A673 (cell line): ENCODE data around the gene UTS2R. TPM values are rescaled to one million over a fixed set of nuclear protein-coding genes. Genes with fewer than 3 reads are reported as not detected.

Experiments
- BruUV-seq: library from RNA; stranded (reverse); fragments of 400-500 nt; replicated peaks from 2 replicates; lab custom pipeline; 2021; lab: Mats Ljungman, UMichigan
- CTCF ChIA-PET: fragments of 300-600 bp; sonication (Branson Sonifier 250); formaldehyde crosslinking; loops from one replicate; lab custom pipeline; 2022; ENCODE audit warnings: antibody characterized with exemption; lab: Charles Lee
- POLR2A ChIA-PET: fragments of 300-600 bp; sonication (Branson Sonifier 250); formaldehyde crosslinking; loops from one replicate; lab custom pipeline; 2022; ENCODE audit warnings: antibody characterized with exemption; ENCODE audit not compliant: low non-redundant PET; lab: Charles Lee
- DNase-seq: peaks from one replicate; pipeline ENCODE4 v3.0.0-alpha.2; 2015; ENCODE audit warnings: low spot score
- H3K27ac ChIP-seq: fragments of 200-600 bp; sonication (generic); 2 replicates; pipeline ENCODE4 v1.5.1; 2016; ENCODE audit warnings: mixed run types, low read depth, mild to moderate bottlenecking, mixed read lengths, antibody characterized with exemption, low read length; ENCODE audit not compliant: poor library complexity, severe bottlenecking
- H3K27me3 ChIP-seq: fragments of 200-600 bp; sonication (generic); replicated peaks from 2 replicates; pipeline ENCODE4 v1.6.1; 2017; ENCODE audit warnings: mixed run types, low read depth, mild to moderate bottlenecking, mixed read lengths, antibody characterized with exemption, low read length; ENCODE audit not compliant: insufficient read depth, poor library complexity
- H3K36me3 ChIP-seq: fragments of 200-600 bp; sonication (generic); 2 replicates; pipeline ENCODE4 v1.6.1; 2016; ENCODE audit warnings: mixed run types, mild to moderate bottlenecking, mixed read lengths, antibody characterized with exemption, low read length; ENCODE audit not compliant: insufficient read depth, poor library complexity, severe bottlenecking
- H3K4me1 ChIP-seq: fragments of 200-600 bp; sonication (generic); 2 replicates; pipeline ENCODE4 v1.6.1; 2017; ENCODE audit warnings: mixed run types, mild to moderate bottlenecking, mixed read lengths, antibody characterized with exemption, low read length; ENCODE audit not compliant: insufficient read depth, poor library complexity, severe bottlenecking
- H3K4me3 ChIP-seq: fragments of 200-600 bp; sonication (generic); 2 replicates; pipeline ENCODE4 v1.5.1; 2016; ENCODE audit warnings: low read depth, mixed run types, mild to moderate bottlenecking, mixed read lengths, low read length; ENCODE audit not compliant: poor library complexity, severe bottlenecking
- H3K9me3 ChIP-seq: fragments of 200-600 bp; sonication (generic); 2 replicates; pipeline ENCODE4 v1.6.1; 2016; ENCODE audit warnings: mixed run types, low read depth, mild to moderate bottlenecking, mixed read lengths, antibody characterized with exemption, low read length; ENCODE audit not compliant: poor library complexity, severe bottlenecking
- CTCF ChIP-seq: fragments of 300-800, 200-600 bp; sonication (generic); conservative IDR thresholded peaks from 2 replicates; pipeline ENCODE4 v1.5.1; 2017; ENCODE audit warnings: low read depth, mild to moderate bottlenecking, antibody characterized with exemption, low read length, moderate library complexity, mixed read lengths
- EZH2 ChIP-seq: fragments of 200-600 bp; sonication (generic); IDR thresholded peaks from 2 replicates; pipeline ENCODE4 v1.6.1; 2017; ENCODE audit warnings: borderline replicate concordance, low read depth, mild to moderate bottlenecking, mixed read lengths, antibody characterized with exemption, low read length; ENCODE audit not compliant: poor library complexity, severe bottlenecking
- intact Hi-C: fragments of 100-400 bp; cut with micrococcal nuclease; formaldehyde crosslinking; loops from one replicate; pipeline ENCODE4 v1.10.0; 2022; ENCODE audit not compliant: unreplicated experiment
- total RNA-seq: library from RNA; stranded (reverse); gene quantifications from 2 replicates; pipeline ENCODE4 v1.2.3, GENCODE V29; 2021

The UTS2R gene
- total RNA-seq, 1 experiment from 2014 or later = 0.58 TPM

DNA sequence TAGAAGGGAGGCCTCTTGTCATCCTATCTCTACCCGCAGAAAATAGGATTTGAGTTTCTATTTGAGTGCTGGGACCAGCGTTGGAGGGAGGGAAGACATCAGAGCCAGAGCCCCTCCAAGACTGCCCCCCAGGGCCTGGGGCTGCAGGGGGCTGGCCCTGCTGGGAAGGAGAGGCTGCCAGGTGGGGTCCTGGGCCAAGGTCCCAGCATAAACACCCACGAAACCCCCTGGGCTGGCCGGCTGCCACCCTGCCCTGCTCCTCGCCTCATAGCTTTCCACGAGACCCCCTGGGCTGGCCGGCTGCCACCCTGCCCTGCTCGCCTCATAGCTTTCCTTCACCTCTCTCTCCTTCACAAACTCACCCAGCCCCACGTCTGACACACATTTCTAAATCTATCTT, 23.1 kb upstream of the UTS2R start:
- Histone ChIP-seq H3K36me3 (no peaks in the 10 kb centered on the region), H3K9me3 (no peaks in the 10 kb centered on the region), H3K27me3 (no peaks in the 10 kb centered on the region), H3K27ac (no peak overlapping the region), H3K4me1 (peaks cover 17% of the 10 kb centered on the region), H3K4me3 (no peak overlapping the region)
- TF ChIP-seq CTCF = no peak
- no peak for TF ChIP-seq EZH2
- no TSS peak for BruUV-seq
- POLR2A ChIA-PET = no interaction called here
- no peak for DNase-seq
- intact Hi-C loops = no loop called here
- CTCF ChIA-PET = no interaction called here

DNA sequence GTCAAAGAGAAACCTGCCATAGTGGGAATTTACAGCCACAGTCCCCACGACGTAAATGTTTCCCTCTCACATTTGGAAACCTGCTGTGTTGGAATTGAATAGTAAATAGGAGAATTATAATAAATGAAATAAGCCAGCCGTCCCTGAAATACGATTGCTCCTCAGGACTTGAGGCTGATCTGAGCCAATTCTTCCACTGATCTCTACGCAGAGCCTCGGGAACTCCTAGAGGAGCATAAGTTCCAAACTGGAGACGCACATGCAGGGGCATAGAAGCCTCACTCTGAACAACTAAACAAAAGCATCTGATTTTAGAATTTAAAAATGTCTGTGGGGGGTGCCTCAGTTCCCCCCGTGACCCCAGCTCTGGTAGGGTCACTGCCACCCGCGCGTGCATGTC, 22.7 kb upstream of the UTS2R start:
- no peaks in the 10 kb centered on the region for H3K9me3 ChIP-seq
- DNase-seq = no peak
- ChIA-PET POLR2A (no interaction called here), CTCF (no interaction called here)
- no peaks in the 10 kb centered on the region for H3K27me3 ChIP-seq
- intact Hi-C loops = no loop called here
- no peak overlapping the region for H3K4me3 ChIP-seq
- H3K27ac ChIP-seq = no peak overlapping the region
- TF ChIP-seq EZH2 (no peak), CTCF (no peak)
- no peaks in the 10 kb centered on the region for H3K36me3 ChIP-seq
- H3K4me1 ChIP-seq = peaks cover 17% of the 10 kb centered on the region
- BruUV-seq = no TSS peak

GRCh38 chr17:82349287-82349701, 22.3 kb upstream of the UTS2R start:
- POLR2A ChIA-PET = no interaction called here
- intact Hi-C loops = no loop called here

More at GRCh38 chr17:82349287-82349701, 22.3 kb upstream of the UTS2R start:
- Histone ChIP-seq H3K36me3 (no peaks in the 10 kb centered on the region), H3K4me1 (peaks cover 17% of the 10 kb centered on the region), H3K27me3 (no peaks in the 10 kb centered on the region), H3K4me3 (no peak overlapping the region), H3K9me3 (no peaks in the 10 kb centered on the region), H3K27ac (no peak overlapping the region)
- TF ChIP-seq CTCF (no peak), EZH2 (no peak)
- CTCF ChIA-PET = no interaction called here
- BruUV-seq = no TSS peak
- no peak for DNase-seq
